GM21576 (cell line): ENCODE measurements around the gene FRMD4A.

ENCODE experiments used
- ATAC-seq: cut with Tn5 transposase; IDR thresholded peaks from one replicate; pipeline ENCODE4 v1.9.1; 2021; ENCODE audit warnings: mild to moderate bottlenecking, moderate library complexity; ENCODE audit not compliant: unreplicated experiment

FRMD4A gene

DNA sequence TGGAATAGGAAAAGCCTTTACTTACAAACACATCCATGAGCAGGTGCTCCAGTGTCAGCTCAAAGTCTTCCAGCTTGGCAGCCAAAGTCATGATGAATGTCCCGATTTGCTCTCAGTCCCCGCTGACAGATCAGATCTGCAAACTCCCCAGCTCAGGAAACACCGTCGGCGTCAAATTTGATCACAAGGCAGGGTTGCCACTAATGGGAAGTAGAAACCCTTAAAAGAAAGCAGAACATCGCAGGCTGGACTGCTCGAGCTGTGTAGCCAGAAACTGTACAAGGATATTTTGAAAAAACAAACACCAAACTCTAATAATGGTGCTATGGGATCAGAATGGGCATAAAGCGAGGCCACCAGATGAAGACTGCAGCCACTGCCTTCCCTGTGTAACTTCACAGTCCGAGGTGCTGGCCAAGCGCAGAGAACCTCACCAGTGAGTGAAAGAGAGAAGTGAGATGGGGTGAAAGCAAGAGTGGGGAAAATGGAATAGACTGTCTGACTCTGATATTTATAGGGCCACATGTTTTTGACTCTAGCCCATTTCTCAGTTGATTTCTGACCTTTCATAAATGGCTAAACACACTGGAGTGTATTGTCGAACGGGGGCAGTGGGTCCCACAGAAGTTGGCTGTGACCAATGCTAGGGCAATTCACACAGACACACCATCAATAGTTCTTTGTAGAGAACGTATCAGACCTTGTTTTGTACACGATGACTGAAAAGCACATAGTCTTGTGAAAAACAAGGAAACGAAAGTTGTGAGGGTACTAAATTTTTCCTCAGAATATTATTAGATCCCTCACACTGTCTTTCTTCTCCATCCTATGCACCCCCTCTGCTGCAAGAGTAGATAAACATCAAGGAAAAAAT is 306.2 kb downstream of the FRMD4A start:
- ATAC-seq: no peak

DNA sequence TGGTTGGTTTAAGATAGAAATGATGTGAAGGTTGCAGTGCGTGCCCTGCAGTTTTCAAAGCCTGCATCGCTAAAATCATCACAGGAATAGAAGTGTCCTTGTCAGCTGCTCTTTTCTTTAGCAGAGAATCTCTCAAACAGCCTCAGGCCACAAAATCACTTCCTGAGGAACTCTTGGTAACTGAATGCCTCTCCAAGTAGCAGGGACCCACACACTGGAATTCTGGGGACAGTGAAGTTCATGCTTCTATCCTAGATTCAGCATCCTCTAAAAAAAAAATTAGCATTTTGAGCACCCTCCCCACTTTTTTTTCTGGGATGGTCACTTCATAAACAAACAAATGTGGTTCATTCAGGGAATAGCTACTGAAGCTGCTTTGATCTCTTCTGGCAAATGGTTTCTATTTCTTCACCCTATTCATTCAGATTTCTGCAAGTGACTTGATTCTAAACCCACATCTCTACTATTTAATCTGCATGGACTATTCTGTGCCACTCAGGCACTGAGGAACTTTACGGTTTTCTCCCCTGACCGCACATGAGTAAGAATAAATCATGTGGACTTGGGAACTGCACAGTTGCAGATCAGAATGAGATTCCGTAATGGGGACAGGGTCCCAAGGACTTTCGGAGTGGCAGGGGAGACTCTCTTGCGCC is 306.9 kb downstream of the FRMD4A start:
- no peak for ATAC-seq

DNA sequence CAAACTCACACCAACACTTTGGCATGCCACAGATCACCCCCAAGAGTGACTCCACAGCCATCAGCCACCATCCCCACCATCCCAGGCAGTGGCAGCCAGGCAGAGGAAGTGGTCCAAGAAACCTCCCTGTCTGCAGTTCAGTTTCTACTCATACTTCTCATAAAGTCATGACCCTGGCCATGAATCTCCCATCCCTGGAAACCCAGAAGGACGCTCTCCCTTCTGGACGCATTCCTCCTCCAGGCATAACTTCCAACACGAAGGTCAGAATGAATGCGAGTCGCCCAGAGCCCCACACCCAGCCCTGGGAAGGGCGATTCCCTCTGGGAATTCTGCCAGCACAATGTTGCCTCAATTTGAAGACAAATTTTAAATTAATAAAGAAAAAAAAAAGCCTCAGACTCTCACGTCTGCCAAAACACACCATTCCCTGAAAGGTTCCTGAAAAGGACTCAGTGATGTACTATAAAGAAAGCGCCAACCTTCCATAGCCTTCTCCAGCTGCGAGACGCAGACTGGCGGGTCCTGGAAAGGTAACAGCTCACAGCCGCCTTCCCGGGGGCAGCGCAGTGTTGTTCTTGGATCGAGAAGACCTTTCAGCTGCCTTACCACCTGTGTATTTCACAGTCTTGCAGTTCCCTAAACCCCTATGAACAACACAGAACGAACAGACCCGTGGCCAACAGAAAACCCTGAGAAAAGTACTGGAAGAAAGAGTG is 307.6 kb downstream of the FRMD4A start:
- ATAC-seq: no peak

DNA sequence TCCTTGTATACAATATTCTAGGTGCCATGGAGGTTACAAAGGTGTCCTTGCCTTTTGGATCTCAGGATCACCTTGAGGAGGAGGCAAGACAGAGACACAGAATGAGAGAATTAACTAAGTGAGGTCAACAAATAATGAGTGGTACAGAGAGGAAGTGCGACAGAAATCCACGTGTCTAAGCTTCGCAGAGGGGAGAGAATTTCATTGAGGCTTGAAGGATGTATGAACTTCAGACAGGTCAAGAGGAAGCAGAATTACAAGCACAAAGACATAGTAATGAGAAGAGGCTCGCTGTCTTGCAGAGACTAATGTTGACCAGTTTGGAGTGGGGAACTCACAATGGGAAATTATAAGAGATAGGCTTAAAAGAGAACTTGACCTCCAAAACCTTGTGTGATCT is 308.7 kb downstream of the FRMD4A start:
- ATAC-seq: no peak

DNA sequence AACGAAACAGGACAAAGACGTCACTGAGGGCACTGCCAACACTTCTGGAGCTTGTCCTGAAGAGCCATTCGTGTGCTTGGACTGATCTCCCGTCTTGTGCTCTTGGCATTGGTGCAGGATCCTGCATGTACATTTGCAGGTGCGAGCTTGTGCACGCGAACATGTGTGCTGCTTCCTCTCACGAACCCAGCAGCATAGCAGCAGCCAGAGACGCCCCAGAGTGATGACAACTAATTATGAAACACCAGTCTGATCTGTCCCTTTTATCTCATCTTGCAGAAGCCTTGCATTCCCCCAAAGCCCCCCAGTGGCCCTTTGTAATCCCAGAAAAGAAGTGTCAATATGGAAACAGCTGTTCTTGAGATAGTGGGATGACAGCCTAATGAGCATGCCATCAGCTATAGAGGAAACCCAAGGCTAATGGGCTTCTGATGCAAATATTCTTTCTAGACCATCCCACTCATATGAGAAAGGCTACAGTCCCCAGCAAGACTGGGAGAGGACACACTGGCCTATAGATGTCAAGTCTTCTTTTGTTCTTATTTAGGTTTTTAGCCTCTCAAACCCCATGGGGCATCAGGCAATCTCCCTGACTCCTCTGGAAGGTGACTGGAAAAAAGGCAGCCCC is 310.6 kb downstream of the FRMD4A start:
- ATAC-seq: no peak

DNA sequence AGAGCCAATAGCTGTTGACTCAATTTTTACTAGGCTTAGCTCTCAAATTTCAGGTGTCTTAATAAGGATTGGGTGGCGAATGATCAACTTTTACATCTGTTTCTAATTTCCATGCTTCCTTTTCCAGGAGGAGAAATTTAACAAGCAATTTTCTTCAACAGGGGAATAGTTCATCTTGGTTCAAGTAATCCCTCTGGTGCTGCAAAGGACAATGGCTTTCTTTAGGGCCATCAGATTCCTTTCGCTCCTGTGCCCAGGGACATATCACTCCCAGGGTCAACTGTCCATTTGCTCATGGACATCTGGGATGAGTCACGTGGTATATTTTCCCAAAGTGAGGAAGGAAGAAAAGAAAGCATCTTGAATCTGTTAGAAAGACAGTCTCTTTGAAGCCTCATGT is 313.3 kb downstream of the FRMD4A start:
- ATAC-seq: no peak

DNA sequence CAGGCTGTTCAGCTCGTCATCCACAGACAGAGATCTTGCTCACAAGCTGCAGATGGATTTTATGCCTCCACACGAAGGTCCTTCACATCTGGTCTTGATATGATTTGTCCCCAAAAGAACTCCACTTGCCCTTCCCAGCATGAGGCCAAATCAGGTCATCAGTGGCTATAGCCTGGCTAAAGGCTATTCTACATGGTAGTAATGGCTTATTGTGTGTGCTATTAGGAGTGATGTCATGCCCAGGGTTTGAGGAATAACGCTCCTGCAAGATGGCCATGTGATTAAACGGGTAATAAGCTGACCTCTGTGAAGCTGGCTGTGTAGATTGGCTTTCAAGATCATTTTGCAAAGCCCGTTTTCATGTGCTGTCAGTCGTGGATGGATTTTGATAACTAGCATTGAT is 313.8 kb downstream of the FRMD4A start:
- no peak for ATAC-seq

DNA sequence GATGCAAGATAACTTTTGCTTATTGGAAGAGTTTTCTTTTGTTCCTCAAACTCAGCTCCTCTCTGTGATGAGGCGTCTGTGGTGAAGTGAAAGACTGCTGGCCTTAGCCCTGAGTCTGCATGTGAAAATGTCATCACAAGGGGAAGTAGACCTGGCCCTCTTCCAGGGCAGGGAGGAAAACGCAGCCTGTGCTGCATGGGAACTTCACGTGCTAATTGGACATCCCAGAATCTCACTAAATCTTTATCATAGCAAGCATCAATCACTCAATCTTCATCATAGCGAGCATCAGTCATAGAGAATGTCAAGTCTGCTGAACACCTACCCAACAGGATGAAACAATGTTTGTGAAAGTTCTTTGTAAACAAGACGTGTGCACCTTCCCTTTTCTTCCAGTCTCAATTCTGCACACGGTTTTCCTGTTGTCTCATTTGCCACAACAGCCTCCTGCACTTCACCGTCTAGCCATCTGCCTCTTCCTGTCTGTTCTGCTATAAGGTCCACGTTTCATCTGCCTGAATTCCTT is 314.6 kb downstream of the FRMD4A start:
- no peak for ATAC-seq

DNA sequence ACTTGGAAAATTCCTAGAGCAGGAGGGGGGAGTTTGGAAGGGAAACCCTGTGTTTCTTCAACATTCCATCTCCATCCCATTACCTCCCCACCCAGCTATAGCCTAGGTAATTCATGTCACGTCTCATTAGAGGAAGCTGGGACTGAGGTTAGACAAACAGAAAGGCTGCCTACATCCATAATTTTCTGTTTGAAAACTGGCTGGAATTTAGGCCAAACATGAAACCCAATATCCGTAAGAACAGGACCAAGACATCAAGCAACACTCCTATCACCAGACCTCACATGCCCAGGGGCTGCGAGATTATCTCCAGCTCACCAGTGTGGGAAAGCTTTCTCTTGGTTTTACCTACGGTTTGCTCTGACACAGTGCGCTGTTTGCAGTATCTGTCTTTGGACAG is 316.3 kb downstream of the FRMD4A start:
- ATAC-seq: no peak

DNA sequence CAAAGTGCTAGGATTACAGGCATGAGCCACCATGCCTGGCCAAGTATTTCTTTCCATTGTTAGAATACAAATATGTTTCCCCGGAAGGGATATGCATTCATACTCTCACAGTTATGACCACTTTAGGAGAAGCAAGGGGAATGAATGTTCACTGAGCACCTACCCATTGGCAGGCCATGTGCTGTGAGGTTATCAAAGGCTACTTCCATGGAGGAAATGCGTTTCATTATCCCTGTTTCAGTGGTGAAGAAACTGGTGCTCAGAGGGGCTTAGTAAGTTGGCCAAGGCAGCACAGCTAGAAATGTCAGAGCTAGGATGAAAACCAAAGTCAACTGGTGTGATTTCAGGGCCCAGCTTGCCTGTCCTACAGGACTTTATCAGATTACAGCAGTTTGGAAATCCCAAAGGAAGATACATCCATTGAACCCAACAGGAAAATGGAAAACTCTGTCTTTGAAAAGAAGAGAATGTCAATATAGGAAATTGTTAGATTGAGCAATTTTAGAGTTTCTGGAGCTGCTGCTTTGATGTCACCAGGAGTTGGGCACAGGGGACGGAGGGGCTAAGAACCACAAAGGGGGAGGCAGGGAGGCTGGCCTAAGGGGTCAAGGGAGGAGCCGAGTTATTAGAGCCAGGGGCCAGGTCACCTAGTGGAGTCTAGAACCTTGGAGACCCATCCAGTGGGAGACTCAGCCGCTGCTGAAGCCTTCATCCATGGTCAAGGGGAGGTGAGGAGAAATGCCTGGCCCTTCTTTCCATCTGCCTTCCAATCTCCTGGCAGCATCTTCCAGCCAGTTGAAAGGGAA is 319.8 kb downstream of the FRMD4A start:
- ATAC-seq: no peak

DNA sequence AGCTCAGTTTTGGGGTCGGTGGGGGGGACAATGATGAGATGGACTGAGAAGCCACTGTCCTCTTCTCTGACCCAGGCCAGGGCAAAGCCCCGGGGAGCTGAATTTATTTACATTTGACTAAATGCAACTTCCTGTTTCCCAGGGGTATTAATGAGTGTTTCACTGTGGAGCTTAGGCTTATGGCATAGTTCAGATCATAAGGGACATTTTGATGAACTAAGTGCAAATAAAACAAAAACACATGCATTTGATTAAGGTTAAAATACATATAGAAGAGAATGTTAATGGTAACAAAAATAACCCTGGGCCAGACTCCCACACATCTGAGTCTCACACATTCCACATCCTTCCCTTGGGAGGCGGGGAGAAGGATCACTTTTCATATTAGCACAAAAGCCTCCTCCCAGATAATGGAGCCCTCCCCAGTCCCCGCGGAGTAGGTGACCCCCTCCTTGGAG is 320.6 kb downstream of the FRMD4A start:
- ATAC-seq: no peak

DNA sequence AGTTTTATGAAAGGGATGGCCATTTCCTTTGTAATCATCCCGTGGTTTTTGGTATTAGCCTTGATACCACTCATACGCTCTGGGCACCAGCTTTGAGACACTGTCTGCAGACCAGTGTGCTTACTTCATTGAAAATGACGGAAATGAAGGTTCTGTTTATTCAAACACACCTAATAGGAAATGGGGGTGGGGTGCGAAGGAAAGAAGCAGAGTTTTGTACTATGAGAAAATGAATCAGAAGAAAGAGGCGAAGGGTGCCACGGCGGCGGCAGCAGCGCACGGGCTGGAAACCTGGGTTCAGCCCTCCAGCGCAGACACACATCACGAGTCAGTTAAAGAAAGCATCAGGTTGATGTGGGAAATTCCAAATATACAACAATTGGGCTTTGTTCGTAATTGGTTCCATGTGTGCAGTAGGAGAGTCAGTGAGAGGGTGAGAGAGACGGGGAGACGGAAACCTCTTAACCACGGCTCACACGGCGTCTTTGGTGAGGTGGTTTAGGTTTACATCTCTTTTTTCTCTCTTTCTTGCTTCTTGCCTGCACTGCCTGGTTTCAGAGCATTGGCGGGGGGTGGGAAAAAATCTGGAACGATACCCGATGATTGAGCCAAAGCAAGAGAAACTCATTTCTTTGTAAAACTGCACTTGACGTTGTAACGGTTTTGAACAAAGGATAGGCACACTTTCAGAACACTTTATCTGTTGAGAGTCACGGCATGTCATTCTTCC is 321.2 kb downstream of the FRMD4A start:
- ATAC-seq: peak; percentile 52

DNA sequence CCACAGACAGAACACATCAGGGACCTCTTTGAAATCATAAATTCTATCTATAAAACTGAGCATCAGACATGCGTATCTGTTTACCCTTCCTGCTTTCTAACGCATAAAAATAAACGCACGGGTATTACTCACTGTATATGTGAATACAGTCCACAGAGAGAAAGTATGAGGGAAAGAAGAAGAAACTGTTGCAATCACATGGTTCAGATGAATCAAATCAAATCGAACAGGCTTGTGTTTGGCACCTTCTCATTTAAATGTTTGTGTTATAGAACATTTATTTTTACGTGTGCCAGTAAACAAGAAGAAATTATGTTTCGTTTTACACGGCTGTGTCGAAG is 322.0 kb downstream of the FRMD4A start:
- ATAC-seq: no peak

DNA sequence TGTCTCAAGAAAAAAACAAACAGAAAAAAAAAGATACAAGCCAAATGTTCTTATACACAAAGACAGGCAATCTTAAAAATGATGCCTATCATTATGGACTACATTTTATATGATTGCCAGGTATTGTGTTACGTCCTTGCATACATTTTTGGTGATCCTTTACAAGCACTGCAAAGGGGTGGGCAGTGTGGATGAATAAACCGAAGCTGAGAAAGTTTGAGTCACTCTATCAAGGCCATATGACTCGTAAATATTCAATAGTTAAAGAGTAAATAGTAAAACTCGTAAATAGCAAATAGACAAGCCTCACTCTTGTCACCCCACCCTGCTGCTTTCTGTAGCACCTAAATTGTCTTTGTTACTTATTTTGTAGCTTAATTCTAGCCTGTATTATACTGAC is 326.2 kb downstream of the FRMD4A start:
- no peak for ATAC-seq

DNA sequence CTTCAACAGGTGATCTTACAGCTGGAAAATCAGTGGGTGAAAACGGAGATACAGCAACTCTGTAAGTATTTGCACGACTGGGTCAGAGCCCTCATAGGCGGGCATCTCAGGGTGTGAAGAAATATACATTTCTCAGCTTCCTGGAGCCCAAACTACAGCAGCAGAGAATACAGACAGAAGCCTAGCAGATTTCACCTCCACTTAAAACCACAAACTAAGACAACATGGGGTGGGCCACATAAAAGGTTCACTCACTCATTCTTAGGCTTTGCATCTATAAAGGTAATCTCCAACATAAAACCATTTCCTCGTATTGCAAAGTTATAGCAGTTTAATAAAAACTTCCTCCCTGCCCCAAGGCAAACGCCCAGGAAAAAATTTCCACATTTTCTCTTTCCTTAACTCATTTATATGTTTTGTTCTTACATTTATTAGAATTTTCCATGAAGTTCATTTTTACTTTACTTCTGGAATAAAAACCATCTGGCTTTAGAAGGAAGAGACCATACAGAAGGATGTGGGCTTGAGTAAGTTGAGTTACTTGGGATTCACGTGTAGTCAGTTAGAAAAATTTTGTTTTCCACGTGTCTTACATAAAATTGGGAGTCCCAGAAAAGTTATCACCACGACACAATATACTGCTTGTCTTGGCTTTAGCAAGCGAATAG is 327.1 kb downstream of the FRMD4A start:
- no peak for ATAC-seq

DNA sequence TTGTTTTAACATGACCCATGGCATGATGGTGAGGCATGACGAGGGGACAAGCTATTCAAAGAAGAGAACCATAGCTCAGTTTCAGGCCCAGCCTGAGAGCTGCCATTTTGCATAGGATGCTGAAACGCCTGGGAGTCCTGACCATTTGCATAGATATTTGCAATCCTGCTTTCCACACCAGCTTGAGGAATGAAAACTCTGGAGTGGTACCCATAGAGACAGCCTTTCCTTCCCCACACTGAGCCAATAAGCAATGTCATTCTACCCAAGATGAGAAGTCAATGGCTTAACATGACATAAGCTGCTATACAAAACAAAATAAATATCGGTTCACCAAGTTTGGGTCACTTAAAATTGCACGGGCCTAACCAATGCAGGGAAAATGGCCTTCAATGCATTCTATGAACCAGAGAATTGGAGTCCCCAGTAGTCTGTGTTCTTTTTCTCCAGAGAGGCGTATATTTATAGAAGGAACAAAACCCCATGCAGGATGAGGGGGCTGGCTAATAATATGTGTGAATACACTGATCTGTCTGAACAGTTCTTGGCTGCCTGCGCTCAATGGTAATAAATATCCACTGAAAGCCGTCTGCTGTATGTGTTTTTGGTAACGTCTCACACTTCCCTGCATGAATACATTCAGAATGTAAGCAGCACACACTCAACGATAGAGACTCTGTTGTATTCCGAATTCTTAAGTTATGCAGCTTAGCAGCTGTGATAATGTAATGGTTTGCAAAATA is 329.3 kb downstream of the FRMD4A start:
- ATAC-seq: no peak

DNA sequence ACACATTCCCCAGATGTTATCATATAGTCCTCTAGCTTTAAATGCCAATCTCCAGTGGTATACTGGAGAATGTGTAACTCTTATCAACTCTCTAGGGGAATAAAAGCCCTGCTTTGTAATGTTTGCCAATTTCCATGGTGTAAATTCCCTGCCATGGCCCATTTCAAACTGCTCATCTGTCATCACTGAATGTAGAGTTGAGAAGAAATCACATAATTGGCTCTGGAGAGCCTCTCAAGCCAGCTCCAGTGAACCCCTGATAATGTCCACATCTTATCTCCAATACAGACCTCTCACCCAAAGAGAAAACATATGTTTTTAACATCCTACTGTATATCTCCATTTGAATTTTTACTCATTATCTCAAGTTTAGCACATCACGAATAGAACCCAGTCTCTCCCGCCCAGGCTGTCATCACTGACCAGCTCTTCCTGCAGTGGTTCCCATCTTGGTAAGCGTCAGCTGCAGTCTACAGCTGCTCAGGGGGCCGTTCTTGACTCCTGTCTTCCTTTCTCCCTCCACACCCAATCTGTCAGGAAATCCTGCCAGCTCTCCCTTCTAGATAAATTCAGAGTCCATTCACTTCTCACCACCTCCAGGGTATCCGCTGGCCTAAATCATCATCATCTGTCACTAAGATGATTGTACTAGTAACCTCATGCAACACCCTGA is 332.4 kb downstream of the FRMD4A start:
- ATAC-seq: no peak

DNA sequence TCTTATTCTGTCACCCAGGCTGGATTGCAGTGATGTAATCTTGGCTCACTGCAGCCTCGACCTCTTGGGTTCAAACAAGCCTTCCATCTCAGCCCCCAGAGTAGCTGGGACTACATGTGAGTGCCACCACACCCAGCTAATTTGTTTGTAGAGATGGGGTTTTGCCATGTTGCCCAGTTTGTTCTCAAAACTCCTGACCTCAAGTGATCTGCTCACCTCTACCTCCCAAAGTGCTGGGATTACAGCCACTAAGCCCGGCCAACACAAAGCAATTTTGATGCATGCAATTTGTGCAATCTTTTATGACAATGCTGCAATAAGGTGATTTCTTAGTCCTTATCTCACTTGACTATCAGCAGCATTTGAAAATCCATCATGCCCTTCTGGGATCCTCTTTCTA is 333.1 kb downstream of the FRMD4A start:
- no peak for ATAC-seq
